HG03175 (cell line): Measurements from ENCODE around the gene OCEL1.
"Not testable (repeated sequence)": the region's sequence is repeated elsewhere in the genome, so short reads cannot be mapped to it uniquely, and the experiment has no call there.

Experiments
- ATAC-seq: cut with Tn5 transposase; IDR thresholded peaks from one replicate; pipeline ENCODE4 v1.9.1; 2021; ENCODE audit warnings: mild to moderate bottlenecking, moderate library complexity; ENCODE audit not compliant: unreplicated experiment

The OCEL1 gene

GRCh38 chr19:17226002-17226933 is at the start of gene OCEL1:
Gene OCEL1, plus strand, starts transcription at chr19:17226226. Its CDS starts 22 bp downstream, at chr19:17226248.
- ATAC-seq: peak; percentile 93

- no peak for ATAC-seq
Observed at GRCh38 chr19:17178291-17178690, 47.7 kb upstream of the OCEL1 start.

- no peak for ATAC-seq
Observed at GRCh38 chr19:17180997-17181702, 44.9 kb upstream of the OCEL1 start.

GRCh38 chr19:17183271-17183761 is 42.7 kb upstream of the OCEL1 start:
- no peak for ATAC-seq

- no peak for ATAC-seq
Observed at GRCh38 chr19:17183858-17184321, 42.1 kb upstream of the OCEL1 start.

GRCh38 chr19:17184371-17184841 is 41.6 kb upstream of the OCEL1 start:
- ATAC-seq: no peak

- ATAC-seq: no peak
Observed at GRCh38 chr19:17185590-17185989, 40.4 kb upstream of the OCEL1 start.

- not testable (repeated sequence) for ATAC-seq
Observed at GRCh38 chr19:17191736-17192135, 34.3 kb upstream of the OCEL1 start.

- ATAC-seq: no peak
Observed at GRCh38 chr19:17192751-17193150, 33.3 kb upstream of the OCEL1 start.

GRCh38 chr19:17194608-17195007 is 31.4 kb upstream of the OCEL1 start:
- no peak for ATAC-seq

- ATAC-seq: no peak
Observed at GRCh38 chr19:17195106-17195505, 30.9 kb upstream of the OCEL1 start.

- ATAC-seq: no peak
Observed at GRCh38 chr19:17196610-17197009, 29.4 kb upstream of the OCEL1 start.

- no peak for ATAC-seq
Observed at GRCh38 chr19:17197666-17198065, 28.4 kb upstream of the OCEL1 start.

- no peak for ATAC-seq
Observed at GRCh38 chr19:17200408-17201079, 25.5 kb upstream of the OCEL1 start.

GRCh38 chr19:17202249-17202648 is 23.8 kb upstream of the OCEL1 start:
- ATAC-seq: no peak

- ATAC-seq: no peak
Observed at GRCh38 chr19:17202713-17203112, 23.3 kb upstream of the OCEL1 start.

GRCh38 chr19:17205237-17206140 is 20.5 kb upstream of the OCEL1 start:
- no peak for ATAC-seq

GRCh38 chr19:17206736-17207581 is 19.1 kb upstream of the OCEL1 start:
- ATAC-seq: no peak
